Astrocyte (in vitro differentiated cells and primary cell): Measurements from ENCODE around the gene MFNG.

ENCODE experiments used
- CTCF ChIP-seq: IDR thresholded peaks from 2 replicates; pipeline ENCODE4 v1.5.1; 2011; ENCODE audit warnings: low read depth, mild to moderate bottlenecking, inconsistent platforms, low read length, moderate library complexity; ENCODE audit not compliant: insufficient read depth
- EZH2 ChIP-seq: IDR thresholded peaks from 2 replicates; pipeline ENCODE4 v1.6.1; 2012; ENCODE audit warnings: mild to moderate bottlenecking, low read length, inconsistent platforms; ENCODE audit not compliant: insufficient read depth

GRCh38 chr22:37484480-37485394 is 1.4 kb downstream of the MFNG start:
- TF ChIP-seq CTCF = no peak
- no peak for TF ChIP-seq EZH2
